ENCODE data around the gene KIF3B. TPM values are rescaled to one million over a fixed set of nuclear protein-coding genes. Genes with fewer than 3 reads are reported as not detected.

The KIF3B gene
- total and polyA plus RNA-seq, 11 donors = 3.2 to 25.4 (median 11.4) TPM

DNA sequence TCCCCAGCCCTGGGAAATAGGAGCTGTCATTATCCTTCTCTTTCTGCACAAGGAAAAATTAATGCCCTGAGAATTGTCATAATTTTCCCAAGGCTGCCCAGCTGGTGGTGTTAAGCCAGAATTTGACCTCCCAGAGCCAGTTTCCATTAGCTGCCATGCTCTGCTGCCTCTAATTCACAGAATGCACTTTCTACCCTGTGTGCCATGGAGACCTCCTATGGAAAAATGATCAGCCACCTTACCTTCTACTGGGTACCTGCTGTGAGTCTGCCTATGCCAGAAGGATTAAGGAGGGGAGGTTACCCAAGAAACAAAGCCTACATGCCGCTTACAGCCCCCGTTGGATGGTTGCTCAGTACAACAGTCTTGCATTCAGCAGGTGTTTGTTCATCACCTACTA, 40.6 kb upstream of the KIF3B start:
- H3K27me3 ChIP-seq = no peaks in the 10 kb centered on the region
- intact Hi-C loops (cut with DNase I) = no loop called here
- no peak overlapping the region for H3K4me3 ChIP-seq
- H3K4me1 ChIP-seq = peaks cover 0 to 31% (median 0%) of the 10 kb centered on the region in 12 donors
- WGBS, 4 donors = 94 to 100% (median 97%) methylated on average over 2 of the region's 2 CpGs
- peaks cover 0 to 50% (median 45%) of the 10 kb centered on the region in 9 donors for H3K36me3 ChIP-seq
- ATAC-seq = no peak
- no peak for DNase-seq
- H3K9me3 ChIP-seq = no peaks in the 10 kb centered on the region
- no peak overlapping the region for H3K27ac ChIP-seq
- no peak for TF ChIP-seq POLR2A (IDR thresholded peaks at IDR 0.05)
- TF ChIP-seq, protein P1, sequence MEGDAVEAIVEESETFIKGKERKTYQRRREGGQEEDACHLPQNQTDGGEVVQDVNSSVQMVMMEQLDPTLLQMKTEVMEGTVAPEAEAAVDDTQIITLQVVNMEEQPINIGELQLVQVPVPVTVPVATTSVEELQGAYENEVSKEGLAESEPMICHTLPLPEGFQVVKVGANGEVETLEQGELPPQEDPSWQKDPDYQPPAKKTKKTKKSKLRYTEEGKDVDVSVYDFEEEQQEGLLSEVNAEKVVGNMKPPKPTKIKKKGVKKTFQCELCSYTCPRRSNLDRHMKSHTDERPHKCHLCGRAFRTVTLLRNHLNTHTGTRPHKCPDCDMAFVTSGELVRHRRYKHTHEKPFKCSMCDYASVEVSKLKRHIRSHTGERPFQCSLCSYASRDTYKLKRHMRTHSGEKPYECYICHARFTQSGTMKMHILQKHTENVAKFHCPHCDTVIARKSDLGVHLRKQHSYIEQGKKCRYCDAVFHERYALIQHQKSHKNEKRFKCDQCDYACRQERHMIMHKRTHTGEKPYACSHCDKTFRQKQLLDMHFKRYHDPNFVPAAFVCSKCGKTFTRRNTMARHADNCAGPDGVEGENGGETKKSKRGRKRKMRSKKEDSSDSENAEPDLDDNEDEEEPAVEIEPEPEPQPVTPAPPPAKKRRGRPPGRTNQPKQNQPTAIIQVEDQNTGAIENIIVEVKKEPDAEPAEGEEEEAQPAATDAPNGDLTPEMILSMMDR (IDR thresholded peaks at IDR 0.05) = no peak

DNA sequence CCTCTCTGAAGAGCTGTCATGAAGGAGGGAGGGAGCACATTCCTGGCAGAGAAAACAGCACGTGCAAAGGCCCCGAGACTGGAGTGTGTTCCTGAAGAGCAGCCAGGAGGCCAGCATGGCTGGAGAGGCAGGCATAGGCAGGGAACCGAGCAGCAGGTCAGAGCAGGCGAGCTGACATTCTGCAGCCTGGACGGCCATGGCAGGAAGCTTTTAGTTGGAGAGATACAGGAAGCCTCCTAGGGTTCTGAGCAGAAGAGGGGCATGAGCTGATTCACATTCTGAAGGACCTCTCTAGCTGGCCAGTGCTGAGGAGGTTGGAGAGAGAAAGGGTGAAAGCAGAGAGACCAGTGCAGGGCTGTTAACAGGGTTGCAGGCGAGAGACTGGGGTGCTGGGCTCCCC, 40.0 kb upstream of the KIF3B start:
- WGBS, 4 donors = 74 to 86% (median 84%) methylated on average over 6 of the region's 6 CpGs
- ATAC-seq (no peak), DNase-seq (no peak)
- Histone ChIP-seq H3K36me3 (peaks cover 0 to 47% (median 39%) of the 10 kb centered on the region in 9 donors), H3K27me3 (no peaks in the 10 kb centered on the region), H3K4me3 (no peak overlapping the region), H3K27ac (no peak overlapping the region), H3K4me1 (peaks cover 0 to 25% (median 0%) of the 10 kb centered on the region in 12 donors), H3K9me3 (no peaks in the 10 kb centered on the region)
- intact Hi-C loops (cut with DNase I) = no loop called here
- TF ChIP-seq, protein P1 (IDR thresholded peaks at IDR 0.05) = no peak
- no peak for TF ChIP-seq POLR2A (IDR thresholded peaks at IDR 0.05)

DNA sequence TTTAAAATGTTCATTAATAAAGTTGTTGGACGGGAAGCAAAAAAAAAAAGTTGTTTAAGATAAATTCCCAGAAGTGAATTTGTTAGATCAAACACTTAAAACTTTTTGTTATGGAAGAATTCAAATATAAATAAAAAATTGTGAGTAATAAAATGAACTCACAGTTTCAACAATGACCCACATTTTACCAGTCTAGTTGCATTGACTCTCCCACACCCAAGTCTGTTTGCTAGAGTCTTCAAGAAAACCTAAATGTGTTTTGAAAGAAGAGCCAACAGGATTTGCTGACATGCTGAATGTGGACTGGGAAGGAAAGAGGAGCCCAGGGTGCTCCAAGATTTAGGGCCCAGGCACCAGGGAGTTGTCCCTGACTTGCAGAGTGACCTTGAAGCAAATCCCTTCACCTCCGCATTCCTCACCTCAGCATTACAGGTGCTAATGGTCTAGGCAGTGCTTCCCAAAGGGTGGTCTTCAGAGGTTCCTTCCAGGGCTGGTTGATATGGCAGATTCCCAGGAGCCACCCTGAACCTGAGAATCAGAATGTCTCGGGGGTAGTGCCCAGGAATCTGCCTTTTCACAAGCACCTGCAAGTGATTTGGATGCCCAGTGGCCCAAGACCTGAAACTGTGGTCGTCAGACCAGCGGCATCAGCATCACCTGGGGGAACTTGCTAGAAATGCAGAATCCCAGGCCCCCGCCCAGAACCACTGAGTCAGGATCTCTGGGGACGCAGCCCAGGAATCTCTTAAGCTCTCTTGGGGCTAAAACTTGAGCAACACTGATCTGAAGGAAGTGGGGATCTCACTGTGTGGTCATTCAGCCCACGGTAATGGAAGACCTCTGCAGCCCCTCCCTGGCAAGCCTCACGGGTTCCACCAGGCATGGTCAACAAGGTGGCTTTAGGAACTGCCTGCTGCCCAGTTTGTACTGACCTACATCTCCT, 38.7 kb upstream of the KIF3B start:
- H3K27me3 ChIP-seq = no peaks in the 10 kb centered on the region
- TF ChIP-seq, protein P1 (IDR thresholded peaks at IDR 0.05) = no peak
- TF ChIP-seq POLR2A (IDR thresholded peaks at IDR 0.05) = no peak

DNA sequence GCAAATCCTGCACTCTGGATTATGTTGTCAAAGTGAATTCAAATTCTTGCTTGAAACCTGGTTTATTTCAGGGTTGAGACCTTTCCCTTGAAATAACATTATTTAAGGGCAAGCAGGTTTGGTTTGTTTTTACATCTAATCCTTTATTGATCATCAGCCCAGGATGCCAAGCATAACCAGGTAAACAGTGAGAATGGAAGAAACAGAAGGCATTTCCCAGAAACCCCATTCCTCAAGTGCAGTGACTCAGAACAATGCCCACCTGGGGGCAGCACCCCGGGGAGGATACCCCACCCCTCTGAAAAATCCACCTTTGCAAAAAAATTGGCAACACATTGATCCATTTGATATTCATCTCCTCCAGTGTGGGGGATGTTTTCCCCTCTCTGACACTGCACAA, 37.2 kb upstream of the KIF3B start:
- Histone ChIP-seq H3K9me3 (no peaks in the 10 kb centered on the region), H3K4me3 (no peak overlapping the region), H3K27me3 (no peaks in the 10 kb centered on the region), H3K4me1 (peaks cover 0 to 9% (median 0%) of the 10 kb centered on the region in 12 donors), H3K36me3 (peaks cover 0 to 20% (median 11%) of the 10 kb centered on the region in 9 donors), H3K27ac (no peak overlapping the region)
- DNase-seq = no peak
- no peak for TF ChIP-seq POLR2A (IDR thresholded peaks at IDR 0.05)
- TF ChIP-seq, protein P1 (IDR thresholded peaks at IDR 0.05) = no peak
- ATAC-seq = no peak
- intact Hi-C loops (cut with DNase I) = no loop called here
- WGBS, 4 donors = 7 to 21% (median 8%) methylated on average over 1 of the region's 1 CpG

More for the DNA sequence above, 38.7 kb upstream of the KIF3B start:
- 84 to 89% (median 86%) methylated on average over 8 to 9 of the region's 9 CpGs for WGBS, 4 donors
- no peaks in the 10 kb centered on the region for H3K9me3 ChIP-seq
- H3K4me1 ChIP-seq = peaks cover 0 to 18% (median 0%) of the 10 kb centered on the region in 12 donors
- intact Hi-C loops (cut with DNase I) = no loop called here
- no peak overlapping the region for H3K4me3 ChIP-seq
- ATAC-seq = no peak
- no peak overlapping the region for H3K27ac ChIP-seq
- peaks cover 0 to 34% (median 26%) of the 10 kb centered on the region in 9 donors for H3K36me3 ChIP-seq
- no peak for DNase-seq

Measured in heart left ventricle (tissue), 16 donors.